GM19240 (cell line): ENCODE measurements around the gene EFNB1.

Experiments
- DNase-seq: peaks from one replicate; pipeline ENCODE4 v3.0.0; 2011; ENCODE audit warnings: low spot score; ENCODE audit not compliant: insufficient read length

The EFNB1 gene

DNA sequence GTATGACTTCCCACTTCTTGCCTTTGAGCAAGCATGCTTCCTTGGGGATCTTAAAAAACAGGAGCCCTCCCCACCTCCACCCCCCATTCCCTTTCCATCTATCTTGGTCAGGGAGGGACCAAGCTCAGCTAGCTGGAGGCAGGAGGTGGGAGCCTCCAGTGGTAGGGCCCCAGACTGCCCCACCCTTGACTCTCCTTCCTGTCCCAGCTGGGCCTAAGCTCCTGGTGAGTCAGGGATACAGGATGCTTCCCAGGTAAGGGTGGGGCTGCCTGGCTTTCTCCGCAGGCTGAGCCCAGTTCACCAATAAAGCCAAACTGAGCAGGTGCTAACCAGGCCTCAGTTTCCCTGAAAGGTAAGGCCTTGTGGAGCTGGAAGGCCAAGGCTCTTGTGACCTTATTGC lies 15.2 kb downstream of the EFNB1 start:
- DNase-seq = no peak

DNA sequence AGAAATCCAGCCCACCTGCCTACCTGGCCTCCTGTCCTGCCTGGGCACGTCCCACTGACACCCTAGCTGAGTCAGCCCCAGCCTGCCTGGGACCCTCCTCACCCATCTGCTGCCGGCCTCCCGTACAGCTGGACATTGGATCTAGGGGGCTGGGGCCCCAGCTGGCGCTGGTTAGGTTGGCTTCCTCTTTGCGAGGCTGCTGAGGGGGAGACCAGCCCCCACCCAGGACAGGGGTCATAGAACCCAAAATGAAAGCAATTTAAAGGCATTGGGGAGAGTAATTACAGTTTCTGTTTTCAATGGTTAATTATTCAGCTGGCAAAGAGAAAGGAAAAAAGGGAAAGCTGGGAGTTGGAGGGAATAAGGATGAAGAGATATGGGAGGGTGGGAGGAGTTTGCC lies 15.8 kb downstream of the EFNB1 start:
- DNase-seq = no peak

GRCh38 chrX:68846536-68846935 lies 17.7 kb downstream of the EFNB1 start:
- DNase-seq = no peak

GRCh38 chrX:68847172-68847571 lies 18.4 kb downstream of the EFNB1 start:
- no peak for DNase-seq

GRCh38 chrX:68848189-68848940 lies 19.5 kb downstream of the EFNB1 start:
- DNase-seq = no peak

- no peak for DNase-seq
These were observed 22.3 kb downstream of the EFNB1 start for GRCh38 chrX:68851082-68851481.

GRCh38 chrX:68852046-68852445 lies 23.2 kb downstream of the EFNB1 start:
- no peak for DNase-seq

DNA sequence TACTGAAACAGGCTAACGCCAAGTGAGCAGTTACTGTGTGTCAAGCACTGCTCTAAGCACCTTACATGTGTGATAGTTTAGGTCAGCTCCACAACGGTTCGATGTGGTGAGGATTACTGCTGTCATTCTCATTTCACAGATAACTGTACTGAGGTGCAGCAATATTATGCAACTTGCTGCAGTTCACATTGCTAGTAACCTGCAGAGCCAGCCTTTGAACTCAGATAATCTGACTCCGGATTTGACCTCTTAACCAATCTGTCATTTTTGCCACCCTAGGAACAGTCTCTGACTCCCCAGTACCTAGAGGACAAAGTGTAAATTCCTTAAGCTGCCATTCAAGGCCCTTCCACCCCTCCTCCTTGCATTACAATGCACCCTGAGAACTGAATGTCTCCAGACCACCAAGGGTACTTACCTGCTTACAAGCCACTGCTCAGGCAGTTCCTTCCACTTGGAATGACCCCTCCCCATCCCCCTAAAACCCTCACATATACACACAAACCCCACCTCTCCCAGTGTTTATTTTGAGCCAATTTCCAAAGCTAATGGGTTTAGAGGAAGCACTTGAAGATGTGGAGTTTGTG lies 24.9 kb downstream of the EFNB1 start:
- DNase-seq = no peak

DNA sequence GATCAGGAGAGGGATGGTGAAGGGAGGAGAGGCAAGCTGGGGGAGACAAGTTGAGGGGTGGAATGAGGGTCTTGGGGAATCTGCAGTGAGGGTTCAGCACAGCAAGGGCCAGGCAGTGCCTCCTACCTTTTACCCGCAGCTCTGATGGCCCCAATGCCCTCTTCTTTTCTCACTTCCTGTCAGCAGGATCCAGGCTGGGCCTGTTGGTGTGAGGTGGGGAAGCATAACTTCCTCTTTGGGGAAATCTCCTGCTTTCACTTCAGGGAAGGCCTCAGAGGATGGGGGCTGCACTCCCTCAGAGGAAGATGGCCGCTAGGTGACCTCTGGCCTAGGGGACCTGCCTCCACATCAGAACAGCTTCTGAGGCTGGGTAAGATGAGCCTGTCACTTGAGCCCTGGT lies 36.5 kb downstream of the EFNB1 start:
- no peak for DNase-seq

- DNase-seq = no peak
These were observed 37.1 kb downstream of the EFNB1 start for GRCh38 chrX:68865926-68866325.

DNA sequence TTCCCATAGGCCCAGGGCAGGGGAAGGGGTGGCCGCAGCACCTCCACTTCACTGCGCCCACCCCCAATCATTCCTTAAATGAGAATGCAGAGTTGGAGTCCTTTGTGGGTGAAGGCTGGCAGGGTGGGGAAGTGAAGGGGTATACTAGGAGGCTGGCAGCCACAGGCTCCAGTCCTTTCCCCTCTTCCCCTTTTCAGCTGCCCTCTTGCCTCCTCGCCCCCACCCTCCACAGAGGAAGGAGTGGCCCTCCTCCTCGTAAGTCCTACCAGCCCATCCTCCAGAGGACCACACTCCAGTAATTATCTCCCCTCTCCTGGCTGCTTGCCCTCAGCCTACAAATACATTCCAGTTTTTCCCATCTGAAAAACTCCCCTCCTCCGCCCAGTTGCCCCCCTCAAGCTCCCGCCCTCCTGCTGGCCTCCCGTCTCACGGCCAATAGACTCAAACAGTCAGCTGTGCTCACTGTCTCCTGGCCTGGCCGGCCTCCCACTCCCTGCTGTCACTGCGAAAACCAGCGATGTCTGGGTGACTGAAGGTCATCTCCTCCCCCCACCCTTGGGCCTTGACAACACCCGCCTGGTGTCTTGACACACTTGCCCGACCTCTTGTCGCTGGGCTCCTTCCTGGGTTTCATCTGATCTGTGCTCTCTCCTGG lies 38.8 kb downstream of the EFNB1 start:
- no peak for DNase-seq

DNA sequence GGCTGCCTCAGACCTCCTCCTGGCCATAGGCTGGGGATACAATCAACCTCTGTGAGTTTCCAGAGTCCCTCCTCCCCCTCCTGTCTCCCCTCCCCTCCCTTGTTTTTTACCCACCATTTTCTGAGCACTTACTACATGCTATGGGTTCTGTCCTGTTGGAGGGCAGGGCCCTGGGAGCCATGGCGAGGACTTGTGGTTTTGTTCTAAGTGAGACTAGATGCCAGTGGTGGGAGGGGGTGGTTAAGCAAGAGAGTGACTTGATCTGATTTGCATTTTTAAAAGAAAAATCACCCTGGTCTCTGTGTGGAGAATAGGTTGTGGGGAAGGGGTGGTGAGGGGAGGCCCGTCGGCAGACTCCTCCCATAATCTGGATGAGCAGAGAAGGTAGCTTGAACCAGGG lies 39.5 kb downstream of the EFNB1 start:
- no peak for DNase-seq

DNA sequence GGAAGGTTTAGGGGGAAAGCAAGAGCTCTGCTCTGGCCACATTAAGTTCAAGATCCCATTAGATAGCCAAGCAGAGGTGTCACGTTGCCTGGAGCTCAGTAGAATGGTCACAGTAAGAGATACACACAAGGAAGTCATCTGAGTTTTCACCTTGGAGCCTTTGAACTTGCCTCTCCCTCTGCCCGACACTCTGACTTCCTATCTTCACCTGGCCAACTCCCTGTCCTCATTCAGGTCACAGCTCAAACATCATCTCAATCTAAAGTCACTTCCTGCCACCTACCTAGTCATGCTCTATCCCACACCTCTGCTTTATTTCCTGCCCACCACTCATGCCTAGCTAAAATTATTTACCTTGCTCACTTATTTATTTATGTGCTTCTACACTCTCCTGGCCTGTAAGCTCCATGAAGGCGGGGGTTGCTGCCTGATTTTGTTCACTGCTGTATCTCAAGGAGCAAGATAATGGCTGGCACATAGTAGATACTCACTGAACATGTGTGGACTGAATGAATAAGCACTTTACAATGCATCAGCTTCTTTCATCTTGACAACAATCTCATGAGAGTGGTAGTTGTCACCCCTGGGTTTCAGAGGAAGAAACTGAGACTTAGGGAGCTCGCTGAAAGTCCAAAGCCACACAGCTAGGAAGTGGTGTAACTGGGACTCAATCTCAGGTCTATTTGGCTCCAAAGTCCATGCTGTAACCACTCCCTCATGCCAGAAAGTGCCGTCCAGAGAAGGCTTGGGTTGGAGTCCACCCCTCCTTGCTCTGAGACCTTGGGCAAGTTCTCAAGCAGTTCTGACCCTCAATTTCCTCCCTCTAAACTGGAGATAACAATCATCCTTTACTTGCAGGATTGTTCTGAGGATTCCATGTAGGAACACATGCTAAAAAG lies 40.3 kb downstream of the EFNB1 start:
- no peak for DNase-seq

DNA sequence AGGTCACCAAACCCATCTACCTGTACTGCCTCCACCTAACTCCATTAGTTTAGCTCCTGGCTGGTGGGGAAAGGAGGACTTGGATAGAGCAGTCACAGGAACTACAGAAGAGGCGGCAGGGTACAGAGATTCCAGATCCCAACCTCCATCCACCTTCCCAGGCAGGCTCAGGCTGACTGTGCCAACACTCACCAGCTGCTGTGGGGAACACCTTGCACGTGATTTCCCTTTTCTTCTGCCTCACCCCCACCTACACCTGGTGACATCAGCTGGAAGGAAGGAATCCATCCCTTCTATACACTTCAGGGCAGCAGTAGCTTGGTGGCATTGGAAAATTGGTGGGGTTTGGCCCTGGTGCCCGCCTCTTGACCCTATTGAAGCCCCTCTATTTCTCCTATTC lies 41.5 kb downstream of the EFNB1 start:
- DNase-seq = no peak

DNA sequence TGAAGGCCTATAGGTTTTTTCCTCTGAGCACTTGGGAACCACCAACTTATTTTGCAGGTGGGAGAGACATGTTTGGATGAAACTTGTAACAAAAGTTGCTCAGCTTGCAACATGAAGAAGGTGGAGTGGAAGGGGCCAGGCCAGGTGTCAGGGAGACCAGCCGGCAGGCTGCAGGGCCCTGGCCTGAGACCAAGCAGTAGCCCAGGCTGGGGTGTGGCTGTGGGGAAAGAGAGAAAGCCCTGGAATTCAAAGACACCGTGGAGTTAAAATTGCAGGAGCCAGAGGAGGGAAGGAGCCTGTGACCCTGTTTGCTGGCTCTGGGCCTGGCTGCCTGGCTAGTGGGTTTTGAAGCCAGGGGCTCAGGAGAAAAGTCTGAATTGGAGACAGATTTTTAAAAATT lies 43.4 kb downstream of the EFNB1 start:
- no peak for DNase-seq

- no peak for DNase-seq
These were observed 45.3 kb downstream of the EFNB1 start for GRCh38 chrX:68874076-68874475.

- no peak for DNase-seq
These were observed 47.9 kb downstream of the EFNB1 start for GRCh38 chrX:68876731-68877130.

GRCh38 chrX:68877606-68878005 lies 48.8 kb downstream of the EFNB1 start:
- no peak for DNase-seq

- DNase-seq = no peak
These were observed 50.3 kb downstream of the EFNB1 start for GRCh38 chrX:68878977-68879645.

DNA sequence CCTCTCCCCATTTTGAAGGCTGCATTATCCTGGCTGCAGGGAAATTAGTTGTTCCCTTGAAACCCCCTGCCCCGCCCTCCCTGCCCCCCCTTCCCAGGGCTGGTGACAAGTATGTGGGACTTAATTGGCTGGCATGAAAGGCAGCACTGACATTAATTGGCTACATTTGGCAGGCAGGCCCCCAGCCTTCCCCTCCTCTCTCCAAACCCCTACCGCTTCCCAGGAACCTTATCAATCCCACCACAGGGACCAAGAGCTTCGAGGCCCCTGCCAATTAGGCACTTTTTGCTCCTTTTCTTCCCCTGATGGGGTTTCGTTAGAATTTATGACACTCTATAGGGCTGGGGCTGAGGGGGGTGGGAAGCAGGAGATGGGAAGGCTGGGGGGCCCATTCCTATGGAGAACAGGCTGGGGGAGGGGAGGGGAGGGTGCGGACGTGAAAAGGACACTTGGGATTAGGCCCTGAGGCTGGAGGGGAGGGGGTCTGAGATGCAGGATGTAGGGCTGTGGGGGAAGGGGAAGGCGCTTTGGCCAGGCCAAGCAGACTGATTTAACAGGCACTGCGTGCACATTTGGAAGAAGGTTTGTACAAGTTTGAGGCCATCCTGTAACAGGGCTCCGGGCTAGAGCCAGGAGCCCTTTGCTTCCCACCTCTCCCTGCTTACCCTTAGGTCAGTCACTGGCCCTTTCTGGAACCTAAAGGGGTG lies 52.2 kb downstream of the EFNB1 start:
- DNase-seq = no peak

DNA sequence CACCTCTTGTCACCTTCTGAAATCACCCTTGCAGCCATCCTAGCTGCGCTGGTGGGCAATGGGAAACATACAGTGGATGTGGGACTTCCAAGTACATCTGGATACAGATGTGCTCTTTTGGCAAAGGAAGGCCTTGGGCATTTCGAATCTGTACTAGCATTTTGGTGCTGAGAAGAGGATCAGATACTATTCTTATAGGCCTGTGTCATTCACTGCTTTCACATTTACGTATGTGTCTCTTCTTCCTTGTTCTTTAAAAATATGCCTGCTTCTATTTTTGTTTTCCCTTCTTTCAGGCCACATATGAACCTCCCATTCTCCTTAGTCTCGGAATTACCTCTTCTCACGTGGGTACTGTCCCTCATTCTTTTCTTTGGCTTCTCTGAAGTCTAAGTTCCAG lies 53.1 kb downstream of the EFNB1 start:
- DNase-seq = no peak
